Renal pelvis (tissue), 4 donors: ENCODE results near the gene RAB32. TPM values are rescaled to one million over a fixed set of nuclear protein-coding genes. Genes with fewer than 3 reads are reported as not detected.
"Not testable (repeated sequence)": the region's sequence is repeated elsewhere in the genome, so short reads cannot be mapped to it uniquely, and the experiment has no call there.

Experiments used
- DNase-seq: peaks from one replicate; pipeline ENCODE4 v3.0.0-alpha.2; 2013
- polyA plus RNA-seq, 3 donors: library from polyadenylated mRNA; unstranded; fragments of 120-200 nt; gene quantifications; one replicate each; pipeline ENCODE4 v1.2.1, GENCODE V29; 2013; ENCODE audit not compliant: insufficient read length in 3 of 3

RAB32 gene
- polyA plus RNA-seq, 3 donors = 23.1 to 29.2 (median 26.7) TPM

- DNase-seq = not testable (repeated sequence)
These were observed 23.0 kb downstream of the RAB32 start for GRCh38 chr6:146566661-146567060.

GRCh38 chr6:146568619-146569018 is 25.0 kb downstream of the RAB32 start:
- not testable (repeated sequence) for DNase-seq

GRCh38 chr6:146574211-146574610 is 30.6 kb downstream of the RAB32 start:
- no peak for DNase-seq

- no peak for DNase-seq
These were observed 34.4 kb downstream of the RAB32 start for GRCh38 chr6:146578054-146578453.

GRCh38 chr6:146581968-146582367 is 38.3 kb downstream of the RAB32 start:
- DNase-seq = no peak

- DNase-seq = no peak
These were observed 39.2 kb downstream of the RAB32 start for GRCh38 chr6:146582857-146583256.

GRCh38 chr6:146583966-146584365 is 40.3 kb downstream of the RAB32 start:
- DNase-seq = no peak

GRCh38 chr6:146587459-146587858 is 43.8 kb downstream of the RAB32 start:
- no peak for DNase-seq

GRCh38 chr6:146590492-146590891 is 46.9 kb downstream of the RAB32 start:
- no peak for DNase-seq

- DNase-seq = no peak
These were observed 48.8 kb downstream of the RAB32 start for GRCh38 chr6:146592451-146592850.

- DNase-seq = no peak
These were observed 50.4 kb downstream of the RAB32 start for GRCh38 chr6:146593986-146594385.

GRCh38 chr6:146594495-146594894 is 50.9 kb downstream of the RAB32 start:
- DNase-seq = no peak

- DNase-seq = no peak
These were observed 52.5 kb downstream of the RAB32 start for GRCh38 chr6:146595972-146596731.

- DNase-seq = peak; percentile 65
These were observed 55.3 kb downstream of the RAB32 start, which contains the start of gene ADGB for GRCh38 chr6:146598772-146599405. ADGB (plus strand) TSS chr6:146598972; CDS start chr6:146599041, 69 bp downstream.

GRCh38 chr6:146601352-146601751 is 57.7 kb downstream of the RAB32 start:
- no peak for DNase-seq

- DNase-seq = no peak
These were observed 58.9 kb downstream of the RAB32 start for GRCh38 chr6:146602526-146602925.

Other genes starting within 250 kb of the RAB32 start
- gene ADGB, start 55.1 kb downstream of the RAB32 start, polyA plus RNA-seq = under 1 TPM; 0.40 to 0.95 (median 0.52) TPM